ENCODE data around the gene ENOX2.

GRCh38 chrX:130705591-130705990, 197.4 kb downstream of the ENOX2 start:
- TF ChIP-seq EZH2 (IDR thresholded peaks at IDR 0.05; ENCODE audit: borderline replicate concordance) (no peak), CTCF (IDR thresholded peaks at IDR 0.05; ENCODE audit: poor library complexity) (no peak), EZH2phosphoT487 (IDR thresholded peaks at IDR 0.05; ENCODE audit: low read depth, severe bottlenecking, unreplicated experiment) (no peak)

Measured in hepatocyte (in vitro differentiated cells).